H9 (cell line): ENCODE measurements around the gene CEP350. TPM values are rescaled to one million over a fixed set of nuclear protein-coding genes. Genes with fewer than 3 reads are reported as not detected.

ENCODE experiments used
- DNase-seq: peaks from one replicate; pipeline ENCODE4 v3.0.0-alpha.2; 2017
- H2AFZ ChIP-seq: one replicate; pipeline ENCODE4 v1.6.1; 2013; ENCODE audit warnings: mild to moderate bottlenecking, low read length, control low read depth, moderate library complexity
- H2AK5ac ChIP-seq: 2 replicates; pipeline ENCODE4 v1.6.1; 2013; ENCODE audit warnings: low read length, control low read depth, mixed read lengths; ENCODE audit not compliant: insufficient read length
- H2BK120ac ChIP-seq: one replicate; pipeline ENCODE4 v1.6.1; 2013; ENCODE audit warnings: low read depth, mild to moderate bottlenecking, low read length, control low read depth, inconsistent platforms; ENCODE audit not compliant: poor library complexity, severe bottlenecking
- H2BK12ac ChIP-seq: 2 replicates; pipeline ENCODE4 v1.6.1; 2013; ENCODE audit warnings: low read length, control low read depth, mixed read lengths, low read depth; ENCODE audit not compliant: insufficient read length
- H2BK15ac ChIP-seq: 2 replicates; pipeline ENCODE4 v1.6.1; 2013; ENCODE audit warnings: low read depth, low read length, control low read depth
- H2BK20ac ChIP-seq: one replicate; pipeline ENCODE4 v1.6.1; 2013; ENCODE audit warnings: low read depth, mild to moderate bottlenecking, low read length, control low read depth, inconsistent platforms; ENCODE audit not compliant: poor library complexity, severe bottlenecking
- H2BK5ac ChIP-seq: 2 replicates; pipeline ENCODE4 v1.6.1; 2013; ENCODE audit warnings: low read length, control low read depth, mixed read lengths; ENCODE audit not compliant: insufficient read length
- H3K14ac ChIP-seq: 2 replicates; pipeline ENCODE4 v1.6.1; 2013; ENCODE audit warnings: low read length, control low read depth; ENCODE audit not compliant: insufficient read depth
- H3K18ac ChIP-seq: 2 replicates; pipeline ENCODE4 v1.6.1; 2013; ENCODE audit warnings: low read depth, mild to moderate bottlenecking, mixed read lengths, low read length, control low read depth; ENCODE audit not compliant: insufficient read length
- H3K23ac ChIP-seq: 2 replicates; pipeline ENCODE4 v1.6.1; 2013; ENCODE audit warnings: low read length, control low read depth, mixed read lengths, low read depth; ENCODE audit not compliant: insufficient read length
- H3K23me2 ChIP-seq: 2 replicates; pipeline ENCODE4 v1.6.1; 2013; ENCODE audit warnings: low read depth, mild to moderate bottlenecking, mixed read lengths, low read length, control low read depth; ENCODE audit not compliant: insufficient read length, poor library complexity, severe bottlenecking
- H3K27ac ChIP-seq: 2 replicates; pipeline ENCODE4 v1.5.1; 2013; ENCODE audit warnings: low read length, control low read depth, mixed read lengths, low read depth; ENCODE audit not compliant: insufficient read length
- H3K27me3 ChIP-seq: 2 replicates; pipeline ENCODE4 v1.6.1; 2013; ENCODE audit warnings: low read length, control low read depth, inconsistent platforms; ENCODE audit not compliant: insufficient read depth
- H3K4ac ChIP-seq: 2 replicates; pipeline ENCODE4 v1.6.1; 2013; ENCODE audit warnings: low read depth, mild to moderate bottlenecking, control low read depth, inconsistent platforms, low read length, moderate library complexity
- H3K4me1 ChIP-seq: 2 replicates; pipeline ENCODE4 v1.6.1; 2013; ENCODE audit warnings: low read length, control low read depth, inconsistent platforms; ENCODE audit not compliant: insufficient read depth
- H3K4me2 ChIP-seq: 2 replicates; pipeline ENCODE4 v1.6.1; 2013; ENCODE audit warnings: low read length, control low read depth, mixed read lengths; ENCODE audit not compliant: insufficient read length, insufficient read depth
- H3K56ac ChIP-seq: 2 replicates; pipeline ENCODE4 v1.6.1; 2013; ENCODE audit warnings: low read depth, mild to moderate bottlenecking, mixed read lengths, low read length, control low read depth; ENCODE audit not compliant: insufficient read length
- H3K79me1 ChIP-seq: 2 replicates; pipeline ENCODE4 v1.6.1; 2013; ENCODE audit warnings: low read depth, mild to moderate bottlenecking, moderate library complexity, low read length, control low read depth, inconsistent platforms; ENCODE audit not compliant: insufficient read depth, poor library complexity, severe bottlenecking
- H3K79me2 ChIP-seq: 2 replicates; pipeline ENCODE4 v1.6.1; 2013; ENCODE audit warnings: low read length, control low read depth, inconsistent platforms; ENCODE audit not compliant: insufficient read depth
- H3K9ac ChIP-seq: 2 replicates; pipeline ENCODE4 v1.6.1; 2013; ENCODE audit warnings: low read length, control low read depth, mixed read lengths; ENCODE audit not compliant: insufficient read length; ENCODE audit errors: extremely low read depth
- H3K9me3 ChIP-seq: one replicate; pipeline ENCODE4 v1.6.1; 2013; ENCODE audit warnings: low read depth, low read length, inconsistent platforms; ENCODE audit not compliant: control insufficient read depth
- H3T11ph ChIP-seq: one replicate; pipeline ENCODE4 v1.6.1; 2013; ENCODE audit warnings: mild to moderate bottlenecking, low read length, control low read depth, inconsistent platforms
- H4K20me1 ChIP-seq: one replicate; pipeline ENCODE4 v1.6.1; 2013; ENCODE audit not compliant: control insufficient read depth, insufficient read length, insufficient read depth
- H4K5ac ChIP-seq: 2 replicates; pipeline ENCODE4 v1.6.1; 2013; ENCODE audit warnings: low read depth, mild to moderate bottlenecking, mixed read lengths, low read length, control low read depth; ENCODE audit not compliant: insufficient read length
- H4K8ac ChIP-seq: replicated peaks from 2 replicates; pipeline ENCODE4 v1.6.1; 2013; ENCODE audit warnings: low read length, control low read depth, mixed read lengths, low read depth; ENCODE audit not compliant: insufficient read length
- H4K91ac ChIP-seq: 2 replicates; pipeline ENCODE4 v1.6.1; 2013; ENCODE audit warnings: low read depth, mild to moderate bottlenecking, moderate library complexity, mixed read lengths, low read length, control low read depth; ENCODE audit not compliant: insufficient read length
- H3K27ac Mint-ChIP-seq, 3 experiments: 2 replicates in 2 of 3; 3 replicates in 1 of 3; pipeline ENCODE4 v1.8.0; 2020 to 2021; ENCODE audit warnings: mixed read lengths in 3 of 3, mild to moderate bottlenecking in 1 of 3, moderate library complexity in 1 of 3
- H3K27me3 Mint-ChIP-seq: 2 replicates; pipeline ENCODE4 v1.8.0; 2021; ENCODE audit warnings: low read depth, mild to moderate bottlenecking, moderate library complexity, mixed read lengths
- H3K36me3 Mint-ChIP-seq, 3 experiments: 2 replicates in 2 of 3; 3 replicates in 1 of 3; pipeline ENCODE4 v1.8.0; 2020 to 2021; ENCODE audit warnings: low read depth in 3 of 3, mixed read lengths in 3 of 3; ENCODE audit not compliant: insufficient read depth in 1 of 3
- H3K4me1 Mint-ChIP-seq, 2 experiments: 2 replicates each; pipeline ENCODE4 v1.8.0; 2020; ENCODE audit warnings: mixed read lengths in 2 of 2
- H3K4me3 Mint-ChIP-seq, 2 experiments: 2 replicates in 1 of 2; 3 replicates in 1 of 2; pipeline ENCODE4 v1.8.0; 2020 to 2021; ENCODE audit warnings: mild to moderate bottlenecking in 2 of 2, mixed read lengths in 2 of 2, moderate library complexity in 1 of 2
- H3K9me3 Mint-ChIP-seq, 2 experiments: 2 replicates in 1 of 2; 3 replicates in 1 of 2; pipeline ENCODE4 v1.8.0; 2020; ENCODE audit warnings: mild to moderate bottlenecking in 2 of 2, mixed read lengths in 2 of 2, moderate library complexity in 1 of 2
- WGBS: extraction: QIAGEN DNeasy Blood & Tissue Kit; methylation state at CpG from one replicate; pipeline ENCODE4 v1.1.7; 2013; ENCODE audit warnings: missing lambda C conversion rate, low lambda C conversion rate, mixed read lengths; ENCODE audit not compliant: insufficient read length; ENCODE audit errors: extremely low coverage; 5-methylcytosine and 5-hydroxymethylcytosine counted together
- total RNA-seq: library from RNA; stranded (reverse); gene quantifications from 2 replicates; pipeline ENCODE4 v1.2.1, GENCODE V29; 2021
- TF ChIP-seq, protein P1 (sequence below): fragments of 200-600 bp; sonication (generic); conservative IDR thresholded peaks from 3 replicates; pipeline ENCODE4 v1.8.0; 2021; ENCODE audit warnings: antibody characterized with exemption, mild to moderate bottlenecking

CEP350 gene
- total RNA-seq, 1 experiment from 2014 or later: 39.2 TPM

DNA sequence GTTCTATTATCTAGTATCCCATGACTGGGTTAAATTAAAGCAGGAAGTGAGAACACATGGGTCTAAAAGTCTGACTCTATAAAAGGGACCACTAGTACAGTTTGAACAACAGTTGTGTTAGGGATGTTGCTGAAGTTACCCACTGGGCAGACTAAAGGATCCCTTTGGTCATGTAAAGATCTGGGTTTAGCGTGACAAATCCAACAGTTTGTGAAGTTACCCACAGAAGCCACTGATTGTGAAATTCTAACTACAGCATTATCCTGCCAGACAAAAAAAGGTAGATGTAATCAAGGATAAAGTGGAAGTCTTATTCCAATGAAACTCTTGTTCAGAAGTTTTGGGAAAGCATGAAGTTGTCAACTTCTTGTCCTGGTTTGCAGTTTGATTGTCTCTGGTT lies 205.7 kb downstream of the CEP350 start:
- Histone ChIP-seq H3K27me3 (no peaks in the 10 kb centered on the region; the same call in 1 of the 2 replicates), H4K91ac (no peak overlapping the region), H2BK120ac (no peak overlapping the region), H3K9ac (no peak overlapping the region), H3K56ac (no peak overlapping the region), H2BK12ac (no peak overlapping the region), H3K4ac (no peak overlapping the region), H3K23ac (no peak overlapping the region), H2AK5ac (no peak overlapping the region), H4K5ac (no peak overlapping the region), H3K23me2 (peaks cover 1% of the 10 kb centered on the region), H3K4me1 (peaks cover 3% of the 10 kb centered on the region), H2BK5ac (no peak overlapping the region), H2BK20ac (no peak overlapping the region), H4K8ac (no peak overlapping the region), H3K14ac (no peak overlapping the region), H2BK15ac (no peak overlapping the region), H4K20me1 (no peaks in the 10 kb centered on the region), H3K79me2 (peaks cover 3% of the 10 kb centered on the region; the same call in 1 of the 2 replicates), H3K27ac (no peak overlapping the region), H3T11ph (no peak overlapping the region), H2AFZ (no peak overlapping the region), H3K79me1 (no peaks in the 10 kb centered on the region), H3K18ac (no peak overlapping the region), H3K9me3 (no peaks in the 10 kb centered on the region), H3K4me2 (no peak overlapping the region)
- Mint-ChIP-seq H3K27me3 (peaks cover 3% of the 10 kb centered on the region), H3K27ac (no peak overlapping the region), H3K4me1 (peaks cover 41 to 59% of the 10 kb centered on the region in 2 experiments), H3K9me3 (no peaks in the 10 kb centered on the region), H3K36me3 (peaks cover 0 to 3% (median 2%) of the 10 kb centered on the region in 3 experiments; a peak in 3 of 7 replicates), H3K4me3 (no peak overlapping the region)
- TF ChIP-seq, protein P1, sequence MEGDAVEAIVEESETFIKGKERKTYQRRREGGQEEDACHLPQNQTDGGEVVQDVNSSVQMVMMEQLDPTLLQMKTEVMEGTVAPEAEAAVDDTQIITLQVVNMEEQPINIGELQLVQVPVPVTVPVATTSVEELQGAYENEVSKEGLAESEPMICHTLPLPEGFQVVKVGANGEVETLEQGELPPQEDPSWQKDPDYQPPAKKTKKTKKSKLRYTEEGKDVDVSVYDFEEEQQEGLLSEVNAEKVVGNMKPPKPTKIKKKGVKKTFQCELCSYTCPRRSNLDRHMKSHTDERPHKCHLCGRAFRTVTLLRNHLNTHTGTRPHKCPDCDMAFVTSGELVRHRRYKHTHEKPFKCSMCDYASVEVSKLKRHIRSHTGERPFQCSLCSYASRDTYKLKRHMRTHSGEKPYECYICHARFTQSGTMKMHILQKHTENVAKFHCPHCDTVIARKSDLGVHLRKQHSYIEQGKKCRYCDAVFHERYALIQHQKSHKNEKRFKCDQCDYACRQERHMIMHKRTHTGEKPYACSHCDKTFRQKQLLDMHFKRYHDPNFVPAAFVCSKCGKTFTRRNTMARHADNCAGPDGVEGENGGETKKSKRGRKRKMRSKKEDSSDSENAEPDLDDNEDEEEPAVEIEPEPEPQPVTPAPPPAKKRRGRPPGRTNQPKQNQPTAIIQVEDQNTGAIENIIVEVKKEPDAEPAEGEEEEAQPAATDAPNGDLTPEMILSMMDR: no peak
- WGBS: no CpG with 5 or more reads among the region's 1 CpG
- DNase-seq: no peak
